Left lung (tissue), 10 donors: ENCODE results near the gene TWIST2. TPM values are rescaled to one million over a fixed set of nuclear protein-coding genes. Genes with fewer than 3 reads are reported as not detected.

Experiments
- ATAC-seq: fragments of 200-7000 bp; cut with Tn5 transposase; one replicate; pipeline ENCODE4 v1.9.1; 2020; ENCODE audit warnings: moderate library complexity
- DNase-seq, 4 donors: peaks; one replicate each; pipeline ENCODE4 v3.0.0-alpha.2; 2013 to 2020
- H3K27ac ChIP-seq, 2 donors: fragments of 200-600 bp; sonication (generic) in 1 of 2; one replicate each; pipeline versions ENCODE4 v1.5.0 to v1.8.0; 2020 to 2021
- H3K27me3 ChIP-seq, 2 donors: fragments of 200-600 bp; sonication (generic) in 1 of 2; one replicate each; pipeline versions ENCODE4 v1.5.0 to v1.8.0; 2020 to 2021
- H3K36me3 ChIP-seq, 2 donors: fragments of 200-600 bp; sonication (generic) in 1 of 2; one replicate each; pipeline versions ENCODE4 v1.5.0 to v1.8.0; 2020 to 2021
- H3K4me1 ChIP-seq, 2 donors: fragments of 200-600 bp; one replicate each; pipeline ENCODE4 v1.8.0; 2021
- H3K4me3 ChIP-seq, 2 donors: fragments of 200-600 bp; sonication (generic) in 1 of 2; one replicate each; pipeline versions ENCODE4 v1.5.0 to v1.8.0; 2020 to 2021; ENCODE audit warnings: mild to moderate bottlenecking in 1 of 2
- H3K9me3 ChIP-seq, 2 donors: fragments of 200-600 bp; sonication (generic) in 1 of 2; one replicate each; pipeline versions ENCODE4 v1.5.0 to v1.8.0; 2020 to 2021
- CTCF ChIP-seq, 2 donors: fragments of 200-600 bp; sonication (generic) in 1 of 2; IDR thresholded peaks; one replicate each; pipeline versions ENCODE4 v1.5.0 to v1.8.0; 2021; ENCODE audit warnings: antibody characterized with exemption in 2 of 2
- intact Hi-C, 2 donors: fragments of 100-400 bp; cut with DNase I; formaldehyde crosslinking; loops; one replicate each; pipeline versions ENCODE4 v1.11.2 to v1.14.2; 2022
- polyA plus RNA-seq, 6 donors: library from polyadenylated mRNA; unstranded; fragments of 120-200 nt; gene quantifications; one replicate each; pipeline ENCODE4 v1.2.1, GENCODE V29; 2013; ENCODE audit not compliant: insufficient read length in 6 of 6
- total RNA-seq, 2 donors: library from RNA; stranded (reverse); fragmentation: NEBNext Ultra II Directional; extraction: Animal tissue kit (Norgen Biotek cat#: 25700); gene quantifications; one replicate each; pipeline ENCODE4 v1.2.1, GENCODE V29; 2021
- donor health status: DM: no; HTN: yes; CAD: no.
- donor health status: DM: no; HTN: no; CAD: no.

TWIST2 gene
- total and polyA plus RNA-seq, 8 donors: 4.0 to 12.8 (median 5.3) TPM

- Histone ChIP-seq H3K9me3 (no peaks in the 10 kb centered on the region), H3K27ac (no peak overlapping the region), H3K4me1 (peaks cover 0 to 2% of the 10 kb centered on the region in 2 donors), H3K36me3 (no peaks in the 10 kb centered on the region), H3K27me3 (peaks cover 0 to 19% of the 10 kb centered on the region in 2 donors), H3K4me3 (no peak overlapping the region)
- DNase-seq (no peak), ATAC-seq (no peak)
- no peak for TF ChIP-seq CTCF (IDR thresholded peaks at IDR 0.05)
- intact Hi-C loops: no loop called here
These were observed 101.9 kb downstream of the TWIST2 start for GRCh38 chr2:238949710-238950345.

GRCh38 chr2:238950551-238950950 lies 102.7 kb downstream of the TWIST2 start:
- no peak for TF ChIP-seq CTCF (IDR thresholded peaks at IDR 0.05)
- peak in 1 of 4 donors; percentile 20 for DNase-seq
- intact Hi-C loops: no loop called here
- Histone ChIP-seq H3K36me3 (no peaks in the 10 kb centered on the region), H3K27me3 (peaks cover 0 to 24% of the 10 kb centered on the region in 2 donors), H3K4me3 (no peak overlapping the region), H3K27ac (no peak overlapping the region), H3K9me3 (no peaks in the 10 kb centered on the region), H3K4me1 (peaks cover 0 to 2% of the 10 kb centered on the region in 2 donors)
- ATAC-seq: no peak

GRCh38 chr2:238952261-238952919 lies 104.5 kb downstream of the TWIST2 start:
- peaks cover 0 to 39% of the 10 kb centered on the region in 2 donors for H3K27me3 ChIP-seq
- ATAC-seq: no peak
- intact Hi-C loops: no loop called here
- TF ChIP-seq CTCF (IDR thresholded peaks at IDR 0.05): no peak
- no peaks in the 10 kb centered on the region for H3K9me3 ChIP-seq
- no peaks in the 10 kb centered on the region for H3K36me3 ChIP-seq
- no peak overlapping the region for H3K4me3 ChIP-seq
- H3K4me1 ChIP-seq: peaks cover 0 to 2% of the 10 kb centered on the region in 2 donors
- no peak for DNase-seq
- no peak overlapping the region for H3K27ac ChIP-seq

GRCh38 chr2:238954841-238955591 lies 107.1 kb downstream of the TWIST2 start:
- intact Hi-C loops: no loop called here
- DNase-seq (peak in 1 of 4 donors; percentile 15), ATAC-seq (peak; percentile 23)
- H3K4me1 ChIP-seq: no peaks in the 10 kb centered on the region
- H3K36me3 ChIP-seq: no peaks in the 10 kb centered on the region
- H3K27me3 ChIP-seq: peaks cover 0 to 30% of the 10 kb centered on the region in 2 donors
- no peak overlapping the region for H3K27ac ChIP-seq
- no peaks in the 10 kb centered on the region for H3K9me3 ChIP-seq
- TF ChIP-seq CTCF (IDR thresholded peaks at IDR 0.05): no peak
- H3K4me3 ChIP-seq: no peak overlapping the region
